Muscle layer of duodenum (tissue), 2 donors: ENCODE results near the gene PLA2G12B.
A peak's percentile ranks its signal among the peaks of the same experiment; 100 is the strongest.

Experiments used
- H3K27ac ChIP-seq: one replicate; pipeline ENCODE4 v1.7.0; 2013; ENCODE audit warnings: mild to moderate bottlenecking, low read length
- H3K27me3 ChIP-seq: one replicate; pipeline ENCODE4 v1.7.0; 2013; ENCODE audit warnings: low read depth, mild to moderate bottlenecking, control low read depth, low read length
- H3K36me3 ChIP-seq, 2 donors: one replicate each; pipeline ENCODE4 v1.7.0; 2013; ENCODE audit warnings: low read length in 2 of 2, control low read depth in 1 of 2, mild to moderate bottlenecking in 1 of 2; ENCODE audit not compliant: insufficient read depth in 2 of 2, control insufficient read depth in 1 of 2
- H3K4me1 ChIP-seq, 2 donors: one replicate each; pipeline ENCODE4 v1.7.0; 2013; ENCODE audit warnings: low read length in 2 of 2, mild to moderate bottlenecking in 2 of 2, control low read depth in 1 of 2, moderate library complexity in 1 of 2; ENCODE audit not compliant: insufficient read depth in 2 of 2, control insufficient read depth in 1 of 2
- H3K4me3 ChIP-seq, 2 donors: one replicate each; pipeline ENCODE4 v1.7.0; 2013; ENCODE audit warnings: low read length in 2 of 2, low read depth in 1 of 2, mild to moderate bottlenecking in 1 of 2
- H3K9me3 ChIP-seq, 2 donors: one replicate each; pipeline ENCODE4 v1.7.0; 2013; ENCODE audit warnings: low read length in 2 of 2, control low read depth in 1 of 2, mild to moderate bottlenecking in 1 of 2; ENCODE audit not compliant: control insufficient read depth in 1 of 2
- donor health status: healthy.

The PLA2G12B gene

DNA sequence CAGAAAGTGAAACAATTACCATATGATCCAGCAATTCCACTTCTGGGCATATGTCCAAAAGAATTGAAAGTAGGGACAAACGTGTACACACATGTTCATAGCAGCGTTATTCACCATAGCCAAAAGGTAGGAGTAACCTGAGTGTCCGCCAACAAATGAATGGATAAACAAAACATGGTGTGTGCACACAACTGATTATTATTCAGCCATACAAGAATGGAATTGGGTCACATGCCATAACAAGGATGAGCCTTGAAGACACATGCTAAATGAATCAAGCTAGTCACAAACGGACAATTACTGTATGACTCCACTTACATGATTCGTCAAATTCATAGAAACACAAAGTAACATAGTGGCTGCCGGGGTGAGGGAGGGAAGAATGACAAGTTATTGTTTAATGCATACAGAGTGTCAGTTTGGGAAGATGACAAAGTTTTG is 65.2 kb downstream of the PLA2G12B start:
- H3K27ac ChIP-seq, result no peak overlapping the region
- H3K36me3 ChIP-seq, result peaks cover 10 to 21% of the 10 kb centered on the region in 2 donors

GRCh38 chr10:72888151-72888638 is 66.4 kb downstream of the PLA2G12B start:
- no peak overlapping the region for H3K27ac ChIP-seq
- no peaks in the 10 kb centered on the region for H3K9me3 ChIP-seq
- no peak overlapping the region for H3K4me3 ChIP-seq
- H3K36me3 ChIP-seq, result peaks cover 14 to 21% of the 10 kb centered on the region in 2 donors
- H3K4me1 ChIP-seq, result no peaks in the 10 kb centered on the region
- H3K27me3 ChIP-seq, result no peaks in the 10 kb centered on the region

More for the DNA sequence above, 65.2 kb downstream of the PLA2G12B start:
- H3K4me1 ChIP-seq, result no peaks in the 10 kb centered on the region
- H3K27me3 ChIP-seq, result no peaks in the 10 kb centered on the region
- H3K4me3 ChIP-seq, result no peak overlapping the region
- H3K9me3 ChIP-seq, result no peaks in the 10 kb centered on the region

GRCh38 chr10:72887043-72887442 is 67.6 kb downstream of the PLA2G12B start:
- no peaks in the 10 kb centered on the region for H3K27me3 ChIP-seq
- no peaks in the 10 kb centered on the region for H3K9me3 ChIP-seq
- H3K4me3 ChIP-seq, result peak overlapping the region; percentile 33
- no peak overlapping the region for H3K27ac ChIP-seq
- no peaks in the 10 kb centered on the region for H3K4me1 ChIP-seq
- H3K36me3 ChIP-seq, result peaks cover 15 to 21% of the 10 kb centered on the region in 2 donors

DNA sequence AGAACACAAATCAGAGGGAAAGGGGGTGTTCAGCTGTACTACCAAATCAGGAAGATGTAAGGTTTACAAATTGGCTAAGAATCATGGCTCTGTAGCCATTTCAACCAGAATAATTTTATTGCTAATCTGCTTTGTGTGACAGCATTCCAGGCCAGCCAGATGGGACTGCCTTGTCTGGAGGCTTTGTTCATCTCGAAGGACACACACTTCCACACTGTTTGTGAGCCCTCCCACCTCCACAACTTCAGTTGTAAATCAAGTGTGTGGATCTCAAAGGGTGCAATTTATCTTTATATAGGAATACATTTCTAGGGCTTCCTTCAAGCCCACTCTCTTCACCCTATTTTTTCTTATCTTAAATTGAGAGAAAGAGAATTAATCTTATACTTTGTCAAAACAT is 68.0 kb downstream of the PLA2G12B start:
- H3K27ac ChIP-seq, result no peak overlapping the region

DNA sequence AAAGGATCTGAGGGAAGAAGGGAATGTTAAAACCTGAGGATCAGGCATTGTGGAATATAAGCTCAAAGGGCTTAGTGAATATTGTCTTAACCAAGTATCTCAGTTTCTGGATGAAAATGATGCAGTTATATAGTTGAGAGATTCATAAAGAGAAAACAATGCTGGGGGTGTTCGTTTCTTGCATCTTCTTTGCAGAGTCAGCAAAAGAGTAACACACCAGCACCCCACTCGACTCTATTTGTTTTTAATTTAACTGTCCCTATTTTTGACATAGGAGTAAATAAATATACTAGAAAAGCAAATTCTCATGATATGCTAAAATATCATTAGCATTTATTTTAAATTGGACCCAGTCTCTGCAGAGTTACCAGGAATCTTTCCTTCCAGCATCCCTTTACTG is 68.7 kb downstream of the PLA2G12B start:
- no peaks in the 10 kb centered on the region for H3K27me3 ChIP-seq

More for the DNA sequence above, 68.0 kb downstream of the PLA2G12B start:
- Histone ChIP-seq H3K4me1 (no peaks in the 10 kb centered on the region), H3K27me3 (no peaks in the 10 kb centered on the region), H3K4me3 (no peak overlapping the region), H3K36me3 (peaks cover 15 to 21% of the 10 kb centered on the region in 2 donors), H3K9me3 (no peaks in the 10 kb centered on the region)

More for the DNA sequence above, 68.7 kb downstream of the PLA2G12B start:
- H3K4me3 ChIP-seq, result no peak overlapping the region
- H3K36me3 ChIP-seq, result peaks cover 15 to 21% of the 10 kb centered on the region in 2 donors
- no peak overlapping the region for H3K27ac ChIP-seq
- no peaks in the 10 kb centered on the region for H3K9me3 ChIP-seq
- H3K4me1 ChIP-seq, result no peaks in the 10 kb centered on the region
